ENCODE results near the gene TCF7L1.

Gene TCF7L1

GRCh38 chr2:85242321-85242720, 109.1 kb downstream of the TCF7L1 start:
- Histone ChIP-seq H3K27me3 (ENCODE audit: insufficient read depth, poor library complexity, severe bottlenecking) (no peaks in the 10 kb centered on the region), H3K27ac (replicated peaks) (no peak overlapping the region), H3K4me3 (replicated peaks; ENCODE audit: insufficient read depth, low read length) (no peak overlapping the region)
- no peak for TF ChIP-seq REST (IDR thresholded peaks at IDR 0.05; ENCODE audit: insufficient replicate concordance, low read depth)
- TF ChIP-seq SPI1 (IDR thresholded peaks at IDR 0.05; ENCODE audit: borderline replicate concordance, low read depth): no peak
- TF ChIP-seq GABPA (IDR thresholded peaks at IDR 0.05; ENCODE audit: low read depth): no peak
- TF ChIP-seq POLR2AphosphoS5 (IDR thresholded peaks at IDR 0.05; ENCODE audit: low read depth): no peak
- TF ChIP-seq CTCF (IDR thresholded peaks at IDR 0.05; ENCODE audit: insufficient read depth, low read length): no peak
- no peak for DNase-seq (ENCODE audit: low read depth in 1 of 2, low spot score in 1 of 2)

GRCh38 chr2:85243101-85244072, 110.2 kb downstream of the TCF7L1 start:
- H3K4me3 ChIP-seq (replicated peaks; ENCODE audit: insufficient read depth, low read length): no peak overlapping the region
- no peaks in the 10 kb centered on the region for H3K27me3 ChIP-seq (ENCODE audit: insufficient read depth, poor library complexity, severe bottlenecking)
- no peak for TF ChIP-seq POLR2AphosphoS5 (IDR thresholded peaks at IDR 0.05; ENCODE audit: low read depth)
- no peak for TF ChIP-seq SPI1 (IDR thresholded peaks at IDR 0.05; ENCODE audit: borderline replicate concordance, low read depth)
- no peak for TF ChIP-seq CTCF (IDR thresholded peaks at IDR 0.05; ENCODE audit: insufficient read depth, low read length)
- TF ChIP-seq GABPA (IDR thresholded peaks at IDR 0.05; ENCODE audit: low read depth): no peak
- no peak for TF ChIP-seq REST (IDR thresholded peaks at IDR 0.05; ENCODE audit: insufficient replicate concordance, low read depth)
- no peak overlapping the region for H3K27ac ChIP-seq (replicated peaks)
- peak in 1 of 2 experiments; percentile 35 for DNase-seq (ENCODE audit: low read depth in 1 of 2, low spot score in 1 of 2)

- Histone ChIP-seq H3K27ac (replicated peaks) (no peak overlapping the region), H3K27me3 (ENCODE audit: insufficient read depth, poor library complexity, severe bottlenecking) (no peaks in the 10 kb centered on the region), H3K4me3 (replicated peaks; ENCODE audit: insufficient read depth, low read length) (no peak overlapping the region)
- no peak for TF ChIP-seq SPI1 (IDR thresholded peaks at IDR 0.05; ENCODE audit: borderline replicate concordance, low read depth)
- TF ChIP-seq GABPA (IDR thresholded peaks at IDR 0.05; ENCODE audit: low read depth): no peak
- no peak for TF ChIP-seq REST (IDR thresholded peaks at IDR 0.05; ENCODE audit: insufficient replicate concordance, low read depth)
- no peak for TF ChIP-seq POLR2AphosphoS5 (IDR thresholded peaks at IDR 0.05; ENCODE audit: low read depth)
- TF ChIP-seq CTCF (IDR thresholded peaks at IDR 0.05; ENCODE audit: insufficient read depth, low read length): no peak
- DNase-seq (ENCODE audit: low read depth in 1 of 2, low spot score in 1 of 2): no peak
Measured at GRCh38 chr2:85244828-85245227, 111.6 kb downstream of the TCF7L1 start.

Measured in HL-60 (cell line).